ENCODE results near the gene OTOS. TPM values are rescaled to one million over a fixed set of nuclear protein-coding genes. Genes with fewer than 3 reads are reported as not detected.

The OTOS gene
- total and polyA plus RNA-seq, 2 of the 13 experiments (the other 11 are each of a cell fraction or from before 2014, with no cell fraction given), result not detected

GRCh38 chr2:240174496-240174895 lies 34.0 kb upstream of the OTOS start (continued):
- no peak for TF ChIP-seq ZNF136 (CRISPR knock-in tag; IDR thresholded peaks at IDR 0.05; ENCODE audit: low read depth)

DNA sequence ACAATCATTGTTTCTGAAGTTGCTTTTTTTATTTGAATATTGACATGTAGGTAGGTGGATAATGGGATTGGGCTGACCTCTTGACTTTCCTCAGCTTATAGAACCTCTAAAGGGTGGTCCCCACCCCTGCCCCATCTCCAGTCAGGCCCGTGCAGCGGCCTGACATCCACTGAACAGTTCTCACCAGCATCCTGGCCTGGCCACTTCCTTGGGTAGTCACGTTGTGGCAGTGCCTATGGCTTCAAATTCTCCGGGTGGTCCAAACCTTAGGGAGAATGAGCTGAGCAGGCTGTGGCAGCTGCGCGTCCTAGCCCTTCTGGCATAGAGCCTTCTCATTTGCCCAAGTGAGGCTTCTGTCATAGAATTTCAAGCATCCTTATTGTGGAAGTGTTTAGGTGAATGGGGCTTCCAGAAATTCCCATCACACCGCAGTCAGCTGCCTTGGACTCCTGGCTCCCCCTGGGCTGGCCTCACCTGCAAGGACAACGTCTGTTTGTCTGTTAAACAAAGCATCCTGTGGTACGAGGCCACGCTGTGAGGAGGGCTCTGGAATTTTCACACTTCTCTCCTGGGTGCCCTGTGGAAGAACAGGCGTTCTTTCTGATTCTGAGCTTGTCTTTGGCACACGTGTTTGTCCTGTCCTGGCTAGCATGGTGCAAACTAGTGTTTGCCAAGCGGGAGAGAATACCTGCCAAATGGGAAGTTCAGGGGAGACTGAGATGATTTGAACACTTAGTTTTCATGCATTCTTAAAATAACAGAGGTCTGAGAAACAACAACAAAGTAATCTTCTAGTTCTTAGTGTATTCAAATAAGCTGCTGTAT lies 31.8 kb upstream of the OTOS start:
- Histone ChIP-seq H2AFZ (ENCODE audit: low read length) (no peak overlapping the region), H3K79me2 (ENCODE audit: insufficient read depth, low read length) (no peaks in the 10 kb centered on the region), H4K20me1 (ENCODE audit: insufficient read depth, low read length) (no peaks in the 10 kb centered on the region), H3K36me3 (replicated peaks in 1 of 2; ENCODE audit: control insufficient read depth in 1 of 2, insufficient read depth in 2 of 2, low read length in 2 of 2) (no peaks in the 10 kb centered on the region), H3K27me3 (ENCODE audit: control insufficient read depth in 1 of 2, insufficient read depth in 2 of 2, low read length in 2 of 2) (peaks cover 8 to 80% of the 10 kb centered on the region in 2 experiments; a peak in 4 of 5 replicates), H3K4me2 (ENCODE audit: low read depth, low read length) (no peak overlapping the region), H3K9me3 (ENCODE audit: low read length) (no peaks in the 10 kb centered on the region), H3K4me1 (ENCODE audit: insufficient read depth, low read length) (no peaks in the 10 kb centered on the region), H3K4me3 (replicated peaks in 1 of 3; ENCODE audit: insufficient read depth in 1 of 3, low read depth in 2 of 3, low read length in 3 of 3) (no peak overlapping the region), H3K27ac (ENCODE audit: extremely low read length, insufficient read depth, low read length) (no peak overlapping the region), H3K9ac (ENCODE audit: insufficient read depth, low read depth, low read length) (no peak overlapping the region)
- intact Hi-C loops (cut with micrococcal nuclease; ENCODE audit: unreplicated experiment) (no loop called here), in situ Hi-C loops (cut with HindIII; ENCODE audit: extremely low pct_ligation_motif_present, low pct_unique_long_range_greater_than_20kb) (no loop called here)
- 17% methylated on average over 11 of the region's 13 CpGs for WGBS (ENCODE audit: low lambda C conversion rate)
- POLR2A ChIA-PET, result no interaction called here
- no TSS peak for BruUV-seq (replicated peaks)
- FAIRE-seq (no peak), DNase-seq (ENCODE audit: low spot score) (no peak), ATAC-seq (no peak)
- CTCF ChIA-PET (ENCODE audit: low intra/inter-chr PET ratio, low total read pairs), result no interaction called here
- TF ChIP-seq CCDC6 (CRISPR knock-in tag; IDR thresholded peaks at IDR 0.05) (no peak), NFATC3 (CRISPR knock-in tag; IDR thresholded peaks at IDR 0.05) (no peak), TMF1 (CRISPR knock-in tag; IDR thresholded peaks at IDR 0.05; ENCODE audit: low read depth) (no peak), HINFP (CRISPR knock-in tag; IDR thresholded peaks at IDR 0.05; ENCODE audit: low read depth) (no peak), FOXP4 (CRISPR knock-in tag; IDR thresholded peaks at IDR 0.05) (no peak), ZNF790 (CRISPR knock-in tag; IDR thresholded peaks at IDR 0.05; ENCODE audit: borderline replicate concordance) (no peak), STAT6 (CRISPR knock-in tag; IDR thresholded peaks at IDR 0.05; ENCODE audit: borderline replicate concordance) (no peak), KLF13 (CRISPR knock-in tag; IDR thresholded peaks at IDR 0.05) (no peak)
